OCI-LY3 (cell line): ENCODE results near the gene MAP3K2.

Experiments used
- H2AFZ ChIP-seq: fragments of 200-600, 300-600 bp; shearing (Covaris generic); 2 replicates; pipeline ENCODE4 v1.6.0; 2014; ENCODE audit warnings: antibody characterized with exemption, low read depth, low read length
- H3K27ac ChIP-seq: fragments of 200-600, 300-600 bp; sonication (generic); 2 replicates; pipeline ENCODE4 v1.5.1; 2014; ENCODE audit warnings: mild to moderate bottlenecking, low read length, moderate library complexity, mixed read lengths
- H3K27me3 ChIP-seq: fragments of 200-600, 300-600 bp; sonication (generic); 2 replicates; pipeline ENCODE4 v1.6.1; 2014; ENCODE audit warnings: low read depth, low read length, mixed read lengths
- H3K36me3 ChIP-seq: fragments of 200-600, 300-600 bp; sonication (generic); replicated peaks from 2 replicates; pipeline ENCODE3; 2014; ENCODE audit warnings: low read depth, low read length, mixed read lengths
- H3K4me1 ChIP-seq: fragments of 300-600, 200-600 bp; sonication (generic); 2 replicates; pipeline ENCODE4 v1.6.1; 2014; ENCODE audit warnings: low read length, mixed read lengths
- H3K4me2 ChIP-seq: fragments of 200-600, 300-600 bp; sonication (generic); 2 replicates; pipeline ENCODE4 v1.6.1; 2014; ENCODE audit warnings: low read length, mixed read lengths
- H3K4me3 ChIP-seq: fragments of 300-600, 200-600 bp; sonication (generic); 2 replicates; pipeline ENCODE4 v1.5.1; 2014; ENCODE audit warnings: antibody characterized with exemption, mild to moderate bottlenecking, low read length, moderate library complexity
- H3K79me2 ChIP-seq: fragments of 300-600, 200-600 bp; shearing (Covaris generic); 2 replicates; pipeline ENCODE4 v1.6.1; 2014; ENCODE audit warnings: mild to moderate bottlenecking, low read length, mixed read lengths
- H3K9ac ChIP-seq: fragments of 300-600, 200-600 bp; shearing (Covaris generic); 2 replicates; pipeline ENCODE4 v1.6.0; 2014; ENCODE audit warnings: mild to moderate bottlenecking, low read length, moderate library complexity
- H3K9me3 ChIP-seq: fragments of 200-600, 300-600 bp; shearing (Covaris generic); 2 replicates; pipeline ENCODE4 v1.6.1; 2014; ENCODE audit warnings: low read length, mixed read lengths; ENCODE audit not compliant: insufficient read depth
- H4K20me1 ChIP-seq: fragments of 200-600, 300-600 bp; sonication (generic); 2 replicates; pipeline ENCODE4 v1.6.1; 2016; ENCODE audit warnings: low read length, mixed read lengths; ENCODE audit not compliant: insufficient read depth
- CTCF ChIP-seq: fragments of 200-600, 300-600 bp; sonication (generic); IDR thresholded peaks from 2 replicates; pipeline ENCODE4 v1.5.1; 2014; ENCODE audit warnings: antibody characterized with exemption, low read length, low read depth
- EZH2phosphoT487 ChIP-seq: fragments of 200-600 bp; shearing (Covaris generic); IDR thresholded peaks from 2 replicates; pipeline ENCODE4 v1.6.1; 2018; ENCODE audit warnings: antibody characterized with exemption, mixed run types, low read depth

Gene MAP3K2

DNA sequence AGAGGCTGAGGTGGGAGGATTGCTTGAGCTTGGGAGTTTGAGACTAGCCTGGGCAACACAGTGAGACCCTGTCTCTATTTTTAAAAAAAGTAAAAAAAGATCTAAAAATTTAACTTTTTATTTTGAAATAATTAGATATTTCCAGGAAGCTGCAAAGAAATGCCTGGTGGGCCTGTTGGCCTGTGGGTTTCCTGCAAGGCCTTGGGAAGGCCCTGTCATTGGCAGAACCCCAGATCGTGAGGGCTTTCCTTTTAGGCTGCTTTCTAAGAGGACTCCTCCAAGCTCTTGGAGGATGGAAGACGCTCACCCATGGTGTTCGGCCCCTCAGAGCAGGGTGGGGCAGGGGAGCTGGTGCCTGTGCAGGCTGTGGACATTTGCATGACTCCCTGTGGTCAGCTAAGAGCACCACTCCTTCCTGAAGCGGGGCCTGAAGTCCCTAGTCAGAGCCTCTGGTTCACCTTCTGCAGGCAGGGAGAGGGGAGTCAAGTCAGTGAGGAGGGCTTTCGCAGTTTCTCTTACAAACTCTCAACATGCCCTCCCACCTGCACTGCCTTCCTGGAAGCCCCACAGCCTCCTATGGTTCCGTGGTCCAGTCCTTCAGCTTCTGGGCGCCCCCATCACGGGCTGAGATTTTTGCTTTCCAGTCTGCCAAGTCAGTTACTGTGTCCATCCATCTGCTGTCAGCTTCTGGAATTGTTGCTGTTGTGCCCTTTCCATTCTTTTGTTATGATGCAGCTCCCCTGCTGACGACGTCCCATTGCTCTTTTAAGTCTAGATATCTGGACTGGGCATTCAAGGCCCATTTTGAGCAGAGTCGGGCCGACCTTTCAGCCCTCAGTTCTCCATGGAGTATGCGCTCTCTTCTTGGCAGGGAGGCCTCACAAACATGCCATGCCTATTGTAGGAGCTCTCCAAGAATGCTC lies 37.1 kb upstream of the MAP3K2 start:
- Histone ChIP-seq H4K20me1 (no peaks in the 10 kb centered on the region), H2AFZ (no peak overlapping the region), H3K4me1 (no peaks in the 10 kb centered on the region), H3K27me3 (no peaks in the 10 kb centered on the region), H3K4me3 (no peak overlapping the region), H3K27ac (no peak overlapping the region), H3K79me2 (no peaks in the 10 kb centered on the region), H3K9ac (no peak overlapping the region), H3K4me2 (no peak overlapping the region), H3K9me3 (no peaks in the 10 kb centered on the region), H3K36me3 (no peaks in the 10 kb centered on the region)
- TF ChIP-seq CTCF, result no peak
- no peak for TF ChIP-seq EZH2phosphoT487

GRCh38 chr2:127423880-127424279 lies 36.1 kb upstream of the MAP3K2 start:
- H3K27me3 ChIP-seq, result no peaks in the 10 kb centered on the region
- no peaks in the 10 kb centered on the region for H3K36me3 ChIP-seq
- H3K4me2 ChIP-seq, result no peak overlapping the region
- H2AFZ ChIP-seq, result no peak overlapping the region
- H3K4me3 ChIP-seq, result no peak overlapping the region
- no peak overlapping the region for H3K9ac ChIP-seq
- H3K27ac ChIP-seq, result no peak overlapping the region
- no peaks in the 10 kb centered on the region for H3K79me2 ChIP-seq
- no peaks in the 10 kb centered on the region for H4K20me1 ChIP-seq
- no peaks in the 10 kb centered on the region for H3K4me1 ChIP-seq
- no peaks in the 10 kb centered on the region for H3K9me3 ChIP-seq
- TF ChIP-seq CTCF, result no peak
- TF ChIP-seq EZH2phosphoT487, result no peak

- no peak overlapping the region for H3K4me3 ChIP-seq
- H3K4me1 ChIP-seq, result no peaks in the 10 kb centered on the region
- H3K4me2 ChIP-seq, result no peak overlapping the region
- TF ChIP-seq EZH2phosphoT487 (no peak), CTCF (no peak)
- no peak overlapping the region for H3K9ac ChIP-seq
- H3K27ac ChIP-seq, result no peak overlapping the region
- H4K20me1 ChIP-seq, result no peaks in the 10 kb centered on the region
- no peaks in the 10 kb centered on the region for H3K27me3 ChIP-seq
- no peaks in the 10 kb centered on the region for H3K79me2 ChIP-seq
- no peak overlapping the region for H2AFZ ChIP-seq
- no peaks in the 10 kb centered on the region for H3K9me3 ChIP-seq
- H3K36me3 ChIP-seq, result no peaks in the 10 kb centered on the region
Observed at GRCh38 chr2:127423478-127423843, 35.7 kb upstream of the MAP3K2 start.

- H3K9me3 ChIP-seq, result no peaks in the 10 kb centered on the region
- no peak overlapping the region for H3K4me3 ChIP-seq
- no peak overlapping the region for H3K27ac ChIP-seq
- no peaks in the 10 kb centered on the region for H3K36me3 ChIP-seq
- H3K4me1 ChIP-seq, result no peaks in the 10 kb centered on the region
- H3K4me2 ChIP-seq, result no peak overlapping the region
- H3K9ac ChIP-seq, result no peak overlapping the region
- H4K20me1 ChIP-seq, result no peaks in the 10 kb centered on the region
- no peaks in the 10 kb centered on the region for H3K27me3 ChIP-seq
- H3K79me2 ChIP-seq, result no peaks in the 10 kb centered on the region
- TF ChIP-seq EZH2phosphoT487 (no peak), CTCF (no peak)
- no peak overlapping the region for H2AFZ ChIP-seq
Observed at GRCh38 chr2:127422559-127423477, 35.0 kb upstream of the MAP3K2 start.
